Aorta (tissue), 5 donors: ENCODE measurements around the gene GAPT. TPM values are rescaled to one million over a fixed set of nuclear protein-coding genes. Genes with fewer than 3 reads are reported as not detected.

ENCODE experiments used
- ATAC-seq: fragments of 200-7000 bp; cut with Tn5 transposase; one replicate; pipeline ENCODE4 v1.9.1; 2022; ENCODE audit warnings: moderate library complexity; ENCODE audit not compliant: low FRiP score
- DNase-seq, 2 donors: peaks; one replicate each; pipeline ENCODE4 v3.0.0-alpha.2; 2020
- H3K27ac ChIP-seq, 2 donors: one replicate each; pipeline ENCODE4 v1.5.1; 2013; ENCODE audit warnings: low read length in 2 of 2, mild to moderate bottlenecking in 2 of 2, moderate library complexity in 2 of 2, control low read depth in 1 of 2, inconsistent platforms in 1 of 2, low read depth in 1 of 2
- H3K27me3 ChIP-seq, 2 donors: one replicate each; pipeline ENCODE4 v1.6.1; 2013; ENCODE audit warnings: control low read depth in 1 of 2, low read length in 1 of 2, mild to moderate bottlenecking in 1 of 2, moderate library complexity in 1 of 2; ENCODE audit not compliant: insufficient read depth in 2 of 2, control insufficient read depth in 1 of 2
- H3K36me3 ChIP-seq, 2 donors: one replicate each; pipeline ENCODE4 v1.6.1; 2013; ENCODE audit warnings: control low read depth in 1 of 2, low read length in 1 of 2, mild to moderate bottlenecking in 1 of 2; ENCODE audit not compliant: insufficient read depth in 2 of 2, control insufficient read depth in 1 of 2
- H3K4me1 ChIP-seq, 2 donors: one replicate each; pipeline ENCODE4 v1.6.1; 2013; ENCODE audit warnings: low read length in 2 of 2, control low read depth in 1 of 2, mild to moderate bottlenecking in 1 of 2, moderate library complexity in 1 of 2; ENCODE audit not compliant: insufficient read depth in 2 of 2, control insufficient read depth in 1 of 2
- H3K4me3 ChIP-seq, 2 donors: one replicate each; pipeline ENCODE4 v1.5.1; 2013; ENCODE audit warnings: low read length in 2 of 2, control low read depth in 1 of 2, mild to moderate bottlenecking in 1 of 2
- H3K9me3 ChIP-seq: one replicate; pipeline ENCODE4 v1.6.1; 2013; ENCODE audit warnings: mild to moderate bottlenecking, low read length; ENCODE audit not compliant: control insufficient read depth
- WGBS, 2 donors: extraction: QIAGEN DNeasy Blood & Tissue Kit; methylation state at CpG; one replicate each; pipeline ENCODE4 v1.1.7; 2013; 5-methylcytosine and 5-hydroxymethylcytosine counted together
- intact Hi-C, 2 donors: fragments of 100-400 bp; cut with DNase I; formaldehyde crosslinking; loops; one replicate each; pipeline versions ENCODE4 v1.14.2 to v1.15.0; 2022
- polyA plus RNA-seq, 2 donors: library from polyadenylated mRNA; stranded (reverse); fragments of 200-250 nt; gene quantifications; one replicate each; pipeline ENCODE4 v1.2.3, GENCODE V29; 2013
- total RNA-seq, 2 donors: library from RNA; stranded (reverse); fragmentation: NEBNext Ultra II Directional; extraction: Animal tissue kit (Norgen Biotek cat#: 25700); gene quantifications; one replicate each; pipeline ENCODE4 v1.2.1, GENCODE V29; 2021
- donor health status: healthy with polysubstance abuse.
- donor health status: Bipolar disorder and iron deficiency.
- donor health status: DM: no; HTN: no; CAD: no.
- donor health status: DM: no; HTN: no; CAD: no.
- donor health status: DM: yes; HTN: yes; CAD: no.

Gene GAPT
- total and polyA plus RNA-seq, 4 donors, result 0.82 to 2.8 (median 1.6) TPM

- H3K36me3 ChIP-seq, result no peaks in the 10 kb centered on the region
- H3K4me1 ChIP-seq, result no peaks in the 10 kb centered on the region
- H3K27me3 ChIP-seq, result no peaks in the 10 kb centered on the region
- DNase-seq, result no peak
- ATAC-seq, result no peak
- no peak overlapping the region for H3K4me3 ChIP-seq
- 88 to 92% methylated on average over 5 of the region's 5 CpGs for WGBS, 2 donors
- intact Hi-C loops, result loop anchor here in 1 of 2 donors (5.0 kb wide), 1 partner anchor 355 kb away; no protein-coding TSS in a partner anchor
- H3K27ac ChIP-seq, result no peak overlapping the region
- no peaks in the 10 kb centered on the region for H3K9me3 ChIP-seq
These were observed 6.2 kb downstream of the GAPT start for GRCh38 chr5:58497386-58497785.

GRCh38 chr5:58497921-58498320 lies 6.7 kb downstream of the GAPT start:
- ATAC-seq (no peak), DNase-seq (no peak)
- Histone ChIP-seq H3K27ac (no peak overlapping the region), H3K27me3 (no peaks in the 10 kb centered on the region), H3K36me3 (no peaks in the 10 kb centered on the region), H3K4me1 (no peaks in the 10 kb centered on the region), H3K4me3 (no peak overlapping the region), H3K9me3 (no peaks in the 10 kb centered on the region)
- intact Hi-C loops, result loop anchor here (2.0 to 5.0 kb wide), 2 partner anchors 353 to 354 kb away; no protein-coding TSS in a partner anchor

GRCh38 chr5:58498340-58498942 lies 7.2 kb downstream of the GAPT start:
- no peak overlapping the region for H3K4me3 ChIP-seq
- H3K27ac ChIP-seq, result no peak overlapping the region
- no peak for DNase-seq
- H3K36me3 ChIP-seq, result no peaks in the 10 kb centered on the region
- no peaks in the 10 kb centered on the region for H3K27me3 ChIP-seq
- WGBS, 2 donors, result 6 to 7% methylated on average over 2 of the region's 2 CpGs
- ATAC-seq, result no peak
- no peaks in the 10 kb centered on the region for H3K9me3 ChIP-seq
- intact Hi-C loops, result loop anchor here (2.0 to 5.0 kb wide), 2 partner anchors 352 to 354 kb away; no protein-coding TSS in a partner anchor
- no peaks in the 10 kb centered on the region for H3K4me1 ChIP-seq

DNA sequence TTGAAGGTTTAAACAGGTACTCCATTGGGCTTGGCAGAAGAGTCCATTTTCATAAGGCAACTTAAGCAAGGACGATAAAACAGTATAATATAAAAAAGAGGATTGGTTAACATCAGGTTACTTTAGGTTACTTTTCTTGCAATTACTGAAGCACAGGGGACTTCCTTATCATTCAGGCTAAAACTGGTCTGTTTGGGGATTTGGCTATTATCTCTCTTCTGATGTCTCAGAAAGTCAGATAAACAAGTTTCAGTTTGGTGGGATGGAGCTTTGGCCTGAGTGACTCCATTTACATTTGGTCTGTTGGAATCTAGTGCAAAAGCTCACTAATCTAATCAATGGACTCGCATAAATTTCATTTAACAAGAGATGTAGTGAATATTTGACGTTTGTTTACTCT lies 8.0 kb downstream of the GAPT start:
- WGBS, 2 donors, result 88 to 96% methylated on average over 3 of the region's 3 CpGs
- no peak overlapping the region for H3K4me3 ChIP-seq
- ATAC-seq, result no peak
- no peaks in the 10 kb centered on the region for H3K4me1 ChIP-seq
- no peak overlapping the region for H3K27ac ChIP-seq
- intact Hi-C loops, result loop anchor here (2.0 to 5.0 kb wide), 2 partner anchors 352 to 353 kb away; no protein-coding TSS in a partner anchor
- no peaks in the 10 kb centered on the region for H3K36me3 ChIP-seq
- DNase-seq, result no peak
- no peaks in the 10 kb centered on the region for H3K27me3 ChIP-seq
- H3K9me3 ChIP-seq, result no peaks in the 10 kb centered on the region

- no peaks in the 10 kb centered on the region for H3K27me3 ChIP-seq
- no peaks in the 10 kb centered on the region for H3K9me3 ChIP-seq
- no peaks in the 10 kb centered on the region for H3K36me3 ChIP-seq
- WGBS, 2 donors, result 54% methylated on average over 2 of the region's 2 CpGs
- H3K27ac ChIP-seq, result no peak overlapping the region
- no peak overlapping the region for H3K4me3 ChIP-seq
- no peaks in the 10 kb centered on the region for H3K4me1 ChIP-seq
- DNase-seq, result no peak
- ATAC-seq, result no peak
- intact Hi-C loops, result loop anchor here (2.0 to 5.0 kb wide), 2 partner anchors 351 to 352 kb away; no protein-coding TSS in a partner anchor
These were observed 8.7 kb downstream of the GAPT start for GRCh38 chr5:58499941-58500340.

DNA sequence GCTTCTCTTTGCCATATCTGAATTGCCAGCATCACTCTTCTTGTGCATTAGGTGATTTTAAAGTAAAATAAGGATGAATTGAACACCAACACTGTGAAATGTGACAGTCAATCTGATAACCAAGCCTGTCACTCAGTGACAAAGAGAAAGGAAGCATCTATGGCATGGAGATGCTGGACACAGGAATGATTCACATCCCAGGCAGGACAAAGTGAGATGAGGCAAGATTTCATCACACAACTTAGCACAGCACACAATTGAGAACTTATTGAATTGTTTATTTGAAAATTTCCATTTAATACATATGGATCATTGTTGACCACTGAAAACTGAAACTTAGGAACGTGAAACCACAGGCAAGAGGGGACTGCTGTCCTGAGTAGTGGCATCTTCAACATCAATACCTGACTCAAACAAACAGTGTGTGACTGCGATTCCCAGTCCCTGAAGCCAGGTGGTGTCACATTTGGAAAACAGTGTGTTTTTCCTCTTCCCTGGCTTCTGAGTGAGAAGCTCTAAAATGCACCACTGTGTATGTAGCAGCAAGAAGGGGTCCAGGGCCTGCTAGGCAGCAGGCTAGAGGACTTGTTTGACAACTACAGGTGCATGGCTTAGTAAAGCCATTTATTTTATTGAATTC lies 10.7 kb downstream of the GAPT start:
- Histone ChIP-seq H3K4me1 (no peaks in the 10 kb centered on the region), H3K27me3 (peaks cover 0 to 3% of the 10 kb centered on the region in 2 donors), H3K36me3 (no peaks in the 10 kb centered on the region), H3K9me3 (no peaks in the 10 kb centered on the region), H3K27ac (no peak overlapping the region), H3K4me3 (no peak overlapping the region)
- ATAC-seq (no peak), DNase-seq (no peak)
- intact Hi-C loops, result no loop called here
- WGBS, 2 donors, result 88 to 91% methylated on average over 2 of the region's 2 CpGs

DNA sequence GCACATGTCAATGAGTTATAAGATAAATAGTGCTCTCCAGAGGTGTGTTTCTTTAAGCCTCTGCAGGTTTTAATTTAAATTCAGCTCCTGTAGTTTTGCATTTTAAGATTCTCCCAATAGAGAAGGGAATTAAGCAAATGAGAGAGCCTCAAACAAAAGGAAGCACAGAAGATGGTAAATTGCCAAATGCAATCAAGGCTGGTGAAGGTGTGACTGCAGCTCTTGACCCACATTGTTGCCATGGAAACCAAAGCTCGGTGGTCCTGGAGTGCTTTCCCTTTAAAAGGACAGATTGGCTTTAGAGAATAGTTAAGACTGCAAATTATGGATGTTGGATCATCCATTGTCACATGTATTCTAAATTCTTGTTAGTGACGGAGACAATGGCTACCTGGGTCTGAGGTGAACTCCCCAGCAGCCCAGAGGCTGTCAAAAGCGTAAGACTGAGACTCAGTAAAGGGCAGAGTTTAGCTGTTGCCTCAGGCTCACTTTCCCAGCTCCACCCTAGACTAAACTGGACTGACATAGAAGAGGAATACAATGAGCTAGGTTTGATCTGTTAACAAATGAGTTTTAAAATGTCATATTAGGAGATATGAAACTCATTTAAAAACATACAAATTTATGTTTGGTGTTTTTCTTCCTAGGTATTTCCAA lies 12.3 kb downstream of the GAPT start:
- WGBS, 2 donors, result 68 to 74% methylated on average over 3 of the region's 3 CpGs

GRCh38 chr5:58504766-58505165 lies 13.5 kb downstream of the GAPT start:
- Histone ChIP-seq H3K27ac (no peak overlapping the region), H3K36me3 (no peaks in the 10 kb centered on the region), H3K4me3 (no peak overlapping the region), H3K27me3 (peaks cover 0 to 3% of the 10 kb centered on the region in 2 donors), H3K4me1 (no peaks in the 10 kb centered on the region), H3K9me3 (no peaks in the 10 kb centered on the region)
- intact Hi-C loops, result no loop called here
- WGBS, 2 donors, result 75 to 81% methylated on average over 3 of the region's 3 CpGs
- DNase-seq (no peak), ATAC-seq (no peak)

More for the DNA sequence above, 12.3 kb downstream of the GAPT start:
- DNase-seq (no peak), ATAC-seq (no peak)
- Histone ChIP-seq H3K36me3 (no peaks in the 10 kb centered on the region), H3K27me3 (peaks cover 0 to 3% of the 10 kb centered on the region in 2 donors), H3K9me3 (no peaks in the 10 kb centered on the region), H3K27ac (no peak overlapping the region), H3K4me3 (no peak overlapping the region), H3K4me1 (no peaks in the 10 kb centered on the region)
- intact Hi-C loops, result no loop called here
